ENCODE results near the gene SMTNL2.

DNA sequence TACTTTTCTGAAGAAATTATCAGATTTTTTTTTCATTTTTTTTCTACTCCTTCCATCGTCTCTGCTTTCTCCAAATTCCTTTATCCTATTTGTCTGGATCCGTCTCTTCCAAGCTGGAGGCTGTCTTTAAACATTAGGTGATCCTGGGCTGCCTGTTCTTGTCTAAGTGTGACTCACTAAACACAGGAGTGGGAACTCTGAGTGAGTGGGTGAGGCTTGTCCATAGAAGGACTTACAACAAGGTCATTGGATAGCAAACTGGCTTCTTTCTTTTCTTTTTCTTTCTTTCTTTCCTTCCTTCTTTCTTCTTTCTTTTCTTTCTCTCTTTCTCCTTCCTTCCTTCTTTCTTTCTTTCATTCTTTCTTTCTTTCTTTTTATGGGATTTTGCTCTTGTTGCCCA is 38.9 kb downstream of the SMTNL2 start:
- TF ChIP-seq, protein P1, sequence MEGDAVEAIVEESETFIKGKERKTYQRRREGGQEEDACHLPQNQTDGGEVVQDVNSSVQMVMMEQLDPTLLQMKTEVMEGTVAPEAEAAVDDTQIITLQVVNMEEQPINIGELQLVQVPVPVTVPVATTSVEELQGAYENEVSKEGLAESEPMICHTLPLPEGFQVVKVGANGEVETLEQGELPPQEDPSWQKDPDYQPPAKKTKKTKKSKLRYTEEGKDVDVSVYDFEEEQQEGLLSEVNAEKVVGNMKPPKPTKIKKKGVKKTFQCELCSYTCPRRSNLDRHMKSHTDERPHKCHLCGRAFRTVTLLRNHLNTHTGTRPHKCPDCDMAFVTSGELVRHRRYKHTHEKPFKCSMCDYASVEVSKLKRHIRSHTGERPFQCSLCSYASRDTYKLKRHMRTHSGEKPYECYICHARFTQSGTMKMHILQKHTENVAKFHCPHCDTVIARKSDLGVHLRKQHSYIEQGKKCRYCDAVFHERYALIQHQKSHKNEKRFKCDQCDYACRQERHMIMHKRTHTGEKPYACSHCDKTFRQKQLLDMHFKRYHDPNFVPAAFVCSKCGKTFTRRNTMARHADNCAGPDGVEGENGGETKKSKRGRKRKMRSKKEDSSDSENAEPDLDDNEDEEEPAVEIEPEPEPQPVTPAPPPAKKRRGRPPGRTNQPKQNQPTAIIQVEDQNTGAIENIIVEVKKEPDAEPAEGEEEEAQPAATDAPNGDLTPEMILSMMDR (IDR thresholded peaks at IDR 0.05) = no peak
- no peak for TF ChIP-seq POLR2A (IDR thresholded peaks at IDR 0.05)
